Right lobe of liver (tissue), 4 donors: ENCODE measurements around the gene FAM163B.

Experiments
- CTCF ChIP-seq, 4 donors: fragments of 200-600 bp in 3 of 4; fragments of 450-650 bp in 1 of 4; IDR thresholded peaks; one replicate each; pipeline versions ENCODE4 v1.5.1 to v1.8.0; 2016 to 2022; ENCODE audit warnings: antibody characterized with exemption in 4 of 4, mild to moderate bottlenecking in 2 of 4
- POLR2A ChIP-seq: fragments of 450-650 bp; IDR thresholded peaks from one replicate; pipeline ENCODE4 v1.6.1; 2017; ENCODE audit warnings: antibody characterized with exemption, mild to moderate bottlenecking
- donor health status: DM: no; HTN: no; CAD: no.
- donor health status: DM: no; HTN: no; CAD: no.
- donor health status: DM: no; HTN: yes; CAD: no.

GRCh38 chr9:133569891-133570690, 39.1 kb downstream of the FAM163B start:
- TF ChIP-seq CTCF (IDR thresholded peaks at IDR 0.05) (no peak), POLR2A (no peak)
